Fibroblast of lung (primary cell): ENCODE measurements around the gene SAMD8.

Experiments used
- EZH2 ChIP-seq: IDR thresholded peaks from 2 replicates; pipeline ENCODE4 v1.5.1; 2012; ENCODE audit warnings: low read length, control low read depth, mild to moderate bottlenecking; ENCODE audit errors: missing control alignments
- TF ChIP-seq, protein P1 (sequence below), 2 donors: IDR thresholded peaks in 1 of 2; conservative IDR thresholded peaks in 1 of 2; 1 replicate in 1 of 2; 2 replicates in 1 of 2; pipeline ENCODE4 v1.5.1; 2011 to 2012; ENCODE audit warnings: low read length in 2 of 2, control low read depth in 1 of 2, inconsistent platforms in 1 of 2, low read depth in 1 of 2, mild to moderate bottlenecking in 1 of 2

- TF ChIP-seq, protein P1, sequence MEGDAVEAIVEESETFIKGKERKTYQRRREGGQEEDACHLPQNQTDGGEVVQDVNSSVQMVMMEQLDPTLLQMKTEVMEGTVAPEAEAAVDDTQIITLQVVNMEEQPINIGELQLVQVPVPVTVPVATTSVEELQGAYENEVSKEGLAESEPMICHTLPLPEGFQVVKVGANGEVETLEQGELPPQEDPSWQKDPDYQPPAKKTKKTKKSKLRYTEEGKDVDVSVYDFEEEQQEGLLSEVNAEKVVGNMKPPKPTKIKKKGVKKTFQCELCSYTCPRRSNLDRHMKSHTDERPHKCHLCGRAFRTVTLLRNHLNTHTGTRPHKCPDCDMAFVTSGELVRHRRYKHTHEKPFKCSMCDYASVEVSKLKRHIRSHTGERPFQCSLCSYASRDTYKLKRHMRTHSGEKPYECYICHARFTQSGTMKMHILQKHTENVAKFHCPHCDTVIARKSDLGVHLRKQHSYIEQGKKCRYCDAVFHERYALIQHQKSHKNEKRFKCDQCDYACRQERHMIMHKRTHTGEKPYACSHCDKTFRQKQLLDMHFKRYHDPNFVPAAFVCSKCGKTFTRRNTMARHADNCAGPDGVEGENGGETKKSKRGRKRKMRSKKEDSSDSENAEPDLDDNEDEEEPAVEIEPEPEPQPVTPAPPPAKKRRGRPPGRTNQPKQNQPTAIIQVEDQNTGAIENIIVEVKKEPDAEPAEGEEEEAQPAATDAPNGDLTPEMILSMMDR (conservative IDR thresholded peaks at IDR 0.05 in 1 of 2, IDR thresholded peaks at IDR 0.05 in 1 of 2; ENCODE audit: low read depth in 1 of 2, low read length in 2 of 2) = no peak
- no peak for TF ChIP-seq EZH2
Measured at GRCh38 chr10:75229971-75230370, 118.5 kb downstream of the SAMD8 start.
